Loucy (cell line): ENCODE data around the gene RHOD.

Experiments used
- EZH2phosphoT487 ChIP-seq: fragments of 200-600 bp; IDR thresholded peaks from 2 replicates; pipeline ENCODE4 v1.6.1; 2018; ENCODE audit warnings: antibody characterized with exemption, mild to moderate bottlenecking, moderate library complexity, borderline replicate concordance
- TF ChIP-seq, protein P1 (sequence below): fragments of 200-600 bp; sonication (generic); conservative IDR thresholded peaks from 2 replicates; pipeline ENCODE4 v1.5.1; 2014; ENCODE audit warnings: mild to moderate bottlenecking, antibody characterized with exemption, low read length

DNA sequence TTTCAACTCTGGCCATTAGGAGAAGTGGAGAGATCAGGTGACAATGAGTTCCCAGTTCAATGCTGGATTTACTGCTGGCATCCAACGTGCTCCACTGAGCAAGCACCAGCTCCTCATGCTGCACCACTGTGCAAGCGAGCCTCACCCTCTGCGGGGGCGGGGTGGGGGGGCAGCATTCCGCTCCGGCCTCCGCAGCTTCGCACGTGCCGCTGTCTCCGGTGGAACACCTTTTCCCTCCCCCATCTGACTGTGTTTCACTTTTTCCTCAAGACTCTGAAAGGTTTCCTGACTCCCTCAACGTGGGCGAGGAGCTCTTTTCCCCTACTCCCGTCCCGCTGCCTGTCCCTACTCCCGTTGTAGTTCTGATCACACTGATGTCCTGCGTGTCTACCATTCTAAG is 835 bp upstream of the RHOD start:
- TF ChIP-seq, protein P1, sequence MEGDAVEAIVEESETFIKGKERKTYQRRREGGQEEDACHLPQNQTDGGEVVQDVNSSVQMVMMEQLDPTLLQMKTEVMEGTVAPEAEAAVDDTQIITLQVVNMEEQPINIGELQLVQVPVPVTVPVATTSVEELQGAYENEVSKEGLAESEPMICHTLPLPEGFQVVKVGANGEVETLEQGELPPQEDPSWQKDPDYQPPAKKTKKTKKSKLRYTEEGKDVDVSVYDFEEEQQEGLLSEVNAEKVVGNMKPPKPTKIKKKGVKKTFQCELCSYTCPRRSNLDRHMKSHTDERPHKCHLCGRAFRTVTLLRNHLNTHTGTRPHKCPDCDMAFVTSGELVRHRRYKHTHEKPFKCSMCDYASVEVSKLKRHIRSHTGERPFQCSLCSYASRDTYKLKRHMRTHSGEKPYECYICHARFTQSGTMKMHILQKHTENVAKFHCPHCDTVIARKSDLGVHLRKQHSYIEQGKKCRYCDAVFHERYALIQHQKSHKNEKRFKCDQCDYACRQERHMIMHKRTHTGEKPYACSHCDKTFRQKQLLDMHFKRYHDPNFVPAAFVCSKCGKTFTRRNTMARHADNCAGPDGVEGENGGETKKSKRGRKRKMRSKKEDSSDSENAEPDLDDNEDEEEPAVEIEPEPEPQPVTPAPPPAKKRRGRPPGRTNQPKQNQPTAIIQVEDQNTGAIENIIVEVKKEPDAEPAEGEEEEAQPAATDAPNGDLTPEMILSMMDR: no peak
- no peak for TF ChIP-seq EZH2phosphoT487
